SJSA1 (cell line): ENCODE measurements around the gene TSHZ3. TPM values are rescaled to one million over a fixed set of nuclear protein-coding genes. Genes with fewer than 3 reads are reported as not detected.
A peak's percentile ranks its signal among the peaks of the same experiment; 100 is the strongest.

Source experiments
- DNase-seq, 2 experiments: peaks; one replicate each; pipeline ENCODE4 v3.0.0-alpha.2; 2015 to 2020; ENCODE audit warnings: low spot score in 2 of 2, low read depth in 1 of 2
- H3K27ac ChIP-seq: fragments of 250-450 bp; sonication (Bioruptor Pico); 2 replicates; pipeline ENCODE4 v1.5.1; 2020; ENCODE audit warnings: mild to moderate bottlenecking, moderate library complexity
- H3K27me3 ChIP-seq: fragments of 250-450 bp; sonication (Bioruptor Pico); replicated peaks from 2 replicates; pipeline ENCODE4 v1.5.1; 2020; ENCODE audit warnings: mild to moderate bottlenecking, moderate library complexity
- H3K36me3 ChIP-seq: fragments of 250-450 bp; sonication (Bioruptor Pico); 2 replicates; pipeline ENCODE4 v1.5.1; 2020; ENCODE audit warnings: mild to moderate bottlenecking
- H3K4me1 ChIP-seq: fragments of 250-450 bp; sonication (Bioruptor Pico); replicated peaks from 2 replicates; pipeline ENCODE4 v1.6.1; 2021; ENCODE audit warnings: mild to moderate bottlenecking
- H3K4me3 ChIP-seq: fragments of 250-450 bp; sonication (Bioruptor Pico); 2 replicates; pipeline ENCODE4 v1.5.1; 2020; ENCODE audit warnings: mild to moderate bottlenecking
- H3K9me3 ChIP-seq: fragments of 250-450 bp; sonication (Bioruptor Pico); replicated peaks from 2 replicates; pipeline ENCODE4 v1.5.1; 2020; ENCODE audit warnings: mild to moderate bottlenecking
- total RNA-seq: library from RNA; depleted of rRNA; stranded (reverse); fragments of >200 nt; shearing (Covaris generic); gene quantifications from 2 replicates; pipeline ENCODE4 v1.2.3, GENCODE V29; 2014

The TSHZ3 gene
- total RNA-seq, 1 experiment from 2014 or later = 8.3 TPM

GRCh38 chr19:31325342-31325741 lies 23.9 kb downstream of the TSHZ3 start:
- H3K36me3 ChIP-seq = peaks cover 12% of the 10 kb centered on the region; the same call in 1 of the 2 replicates
- no peak overlapping the region for H3K4me3 ChIP-seq
- no peak overlapping the region for H3K27ac ChIP-seq
- no peaks in the 10 kb centered on the region for H3K27me3 ChIP-seq
- DNase-seq = peak in 1 of 2 experiments; percentile 9
- H3K9me3 ChIP-seq = no peaks in the 10 kb centered on the region
- peaks cover 21% of the 10 kb centered on the region for H3K4me1 ChIP-seq

GRCh38 chr19:31319465-31319864 lies 29.8 kb downstream of the TSHZ3 start:
- DNase-seq = peak in 1 of 2 experiments; percentile 30
- H3K27ac ChIP-seq = no peak overlapping the region
- no peaks in the 10 kb centered on the region for H3K9me3 ChIP-seq
- peaks cover 6% of the 10 kb centered on the region; the same call in 1 of the 2 replicates for H3K4me1 ChIP-seq
- no peak overlapping the region for H3K4me3 ChIP-seq
- peaks cover 8% of the 10 kb centered on the region for H3K36me3 ChIP-seq
- H3K27me3 ChIP-seq = no peaks in the 10 kb centered on the region

GRCh38 chr19:31318790-31319425 lies 30.3 kb downstream of the TSHZ3 start:
- no peak overlapping the region for H3K4me3 ChIP-seq

GRCh38 chr19:31317570-31317969 lies 31.7 kb downstream of the TSHZ3 start:
- H3K27ac ChIP-seq = no peak overlapping the region
- peaks cover 22% of the 10 kb centered on the region for H3K36me3 ChIP-seq
- peaks cover 7% of the 10 kb centered on the region for H3K4me1 ChIP-seq
- no peak for DNase-seq
- no peak overlapping the region for H3K4me3 ChIP-seq
- H3K27me3 ChIP-seq = no peaks in the 10 kb centered on the region
- H3K9me3 ChIP-seq = no peaks in the 10 kb centered on the region

More at GRCh38 chr19:31318790-31319425, 30.3 kb downstream of the TSHZ3 start:
- H3K27ac ChIP-seq = no peak overlapping the region
- peaks cover 6% of the 10 kb centered on the region; the same call in 1 of the 2 replicates for H3K4me1 ChIP-seq
- H3K36me3 ChIP-seq = peaks cover 13% of the 10 kb centered on the region
- H3K27me3 ChIP-seq = no peaks in the 10 kb centered on the region
- DNase-seq = peak in 1 of 2 experiments; percentile 14
- no peaks in the 10 kb centered on the region for H3K9me3 ChIP-seq

- H3K27me3 ChIP-seq = no peaks in the 10 kb centered on the region
- H3K4me1 ChIP-seq = peaks cover 12% of the 10 kb centered on the region
- H3K27ac ChIP-seq = no peak overlapping the region
- H3K4me3 ChIP-seq = no peak overlapping the region
- peaks cover 24% of the 10 kb centered on the region for H3K36me3 ChIP-seq
- H3K9me3 ChIP-seq = no peaks in the 10 kb centered on the region
- DNase-seq = no peak
Measured at GRCh38 chr19:31317093-31317492, 32.1 kb downstream of the TSHZ3 start.

GRCh38 chr19:31316201-31316951 lies 32.9 kb downstream of the TSHZ3 start:
- H3K4me3 ChIP-seq = no peak overlapping the region
- no peaks in the 10 kb centered on the region for H3K9me3 ChIP-seq
- H3K27me3 ChIP-seq = no peaks in the 10 kb centered on the region
- H3K4me1 ChIP-seq = peaks cover 16% of the 10 kb centered on the region
- peaks cover 29% of the 10 kb centered on the region for H3K36me3 ChIP-seq
- no peak for DNase-seq
- no peak overlapping the region for H3K27ac ChIP-seq

- H3K27me3 ChIP-seq = no peaks in the 10 kb centered on the region
- H3K4me3 ChIP-seq = no peak overlapping the region
- peaks cover 32% of the 10 kb centered on the region for H3K36me3 ChIP-seq
- H3K9me3 ChIP-seq = no peaks in the 10 kb centered on the region
- no peak overlapping the region for H3K27ac ChIP-seq
- DNase-seq = no peak
- peaks cover 16% of the 10 kb centered on the region for H3K4me1 ChIP-seq
Measured at GRCh38 chr19:31315652-31316051, 33.6 kb downstream of the TSHZ3 start.

GRCh38 chr19:31314849-31315629 lies 34.2 kb downstream of the TSHZ3 start:
- no peak overlapping the region for H3K27ac ChIP-seq
- H3K4me3 ChIP-seq = no peak overlapping the region
- H3K36me3 ChIP-seq = peaks cover 26% of the 10 kb centered on the region
- DNase-seq = no peak
- no peaks in the 10 kb centered on the region for H3K9me3 ChIP-seq
- no peaks in the 10 kb centered on the region for H3K27me3 ChIP-seq
- H3K4me1 ChIP-seq = peaks cover 16% of the 10 kb centered on the region

- Histone ChIP-seq H3K27me3 (no peaks in the 10 kb centered on the region), H3K9me3 (no peaks in the 10 kb centered on the region), H3K36me3 (peaks cover 26% of the 10 kb centered on the region), H3K4me3 (no peak overlapping the region), H3K4me1 (peaks cover 16% of the 10 kb centered on the region), H3K27ac (no peak overlapping the region)
- DNase-seq = no peak
Measured at GRCh38 chr19:31314156-31314555, 35.1 kb downstream of the TSHZ3 start.

- H3K9me3 ChIP-seq = no peaks in the 10 kb centered on the region
- H3K4me3 ChIP-seq = no peak overlapping the region
- peaks cover 26% of the 10 kb centered on the region for H3K36me3 ChIP-seq
- no peak for DNase-seq
- H3K27me3 ChIP-seq = no peaks in the 10 kb centered on the region
- no peak overlapping the region for H3K27ac ChIP-seq
- H3K4me1 ChIP-seq = peaks cover 16% of the 10 kb centered on the region
Measured at GRCh38 chr19:31313291-31314030, 35.8 kb downstream of the TSHZ3 start.

- H3K27ac ChIP-seq = no peak overlapping the region
- H3K36me3 ChIP-seq = peaks cover 26% of the 10 kb centered on the region
- no peaks in the 10 kb centered on the region for H3K27me3 ChIP-seq
- no peak overlapping the region for H3K4me3 ChIP-seq
- no peak for DNase-seq
- no peaks in the 10 kb centered on the region for H3K9me3 ChIP-seq
- peaks cover 16% of the 10 kb centered on the region for H3K4me1 ChIP-seq
Measured at GRCh38 chr19:31312677-31313244, 36.5 kb downstream of the TSHZ3 start.

GRCh38 chr19:31312009-31312676 lies 37.1 kb downstream of the TSHZ3 start:
- peaks cover 16% of the 10 kb centered on the region for H3K4me1 ChIP-seq
- no peak overlapping the region for H3K27ac ChIP-seq
- H3K36me3 ChIP-seq = peaks cover 26% of the 10 kb centered on the region
- no peaks in the 10 kb centered on the region for H3K9me3 ChIP-seq
- peak in 1 of 2 experiments; percentile 41 for DNase-seq
- H3K27me3 ChIP-seq = no peaks in the 10 kb centered on the region
- H3K4me3 ChIP-seq = no peak overlapping the region
